ENCODE data around the gene PHF13. TPM values are rescaled to one million over a fixed set of nuclear protein-coding genes. Genes with fewer than 3 reads are reported as not detected.

The PHF13 gene
- total and polyA plus RNA-seq, 2 experiments from 2014 or later = 11.6 to 21.3 TPM

DNA sequence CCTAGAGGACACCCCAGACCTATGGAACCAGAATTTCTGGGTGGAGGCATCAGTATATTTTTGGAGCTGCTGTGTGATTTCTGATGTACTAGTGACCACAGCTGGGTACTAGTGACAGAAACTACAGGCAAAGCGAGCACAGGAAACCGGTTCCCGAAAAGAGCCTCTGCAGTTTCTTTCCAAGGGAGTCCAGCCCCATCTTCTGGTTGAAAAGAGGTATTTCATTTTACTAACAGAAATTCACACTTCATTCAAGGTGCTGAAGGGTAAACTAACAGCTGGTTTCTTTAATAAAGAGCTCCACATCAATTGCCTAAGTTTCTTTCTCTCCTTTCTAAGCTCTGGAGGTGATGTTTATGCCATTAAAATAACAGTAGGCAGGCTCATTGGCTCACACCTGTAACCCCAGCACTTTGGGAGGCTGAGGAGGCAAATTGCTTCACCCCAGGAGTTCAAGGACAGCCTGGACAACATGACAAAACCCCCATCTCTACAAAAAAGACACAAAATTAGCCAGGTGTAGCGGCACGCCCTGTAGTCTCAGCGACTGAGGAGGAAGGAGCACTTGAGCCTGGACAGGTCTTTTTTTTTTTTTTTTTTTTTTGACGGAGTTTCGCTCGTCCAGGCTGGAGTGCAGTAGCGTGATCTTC, 33.1 kb downstream of the PHF13 start:
- Histone ChIP-seq H3K4me1 (ENCODE audit: insufficient read depth) (no peaks in the 10 kb centered on the region), H3K9me2 (ENCODE audit: insufficient read depth) (no peaks in the 10 kb centered on the region), H3K9ac (no peak overlapping the region), H3K79me2 (ENCODE audit: insufficient read depth) (no peaks in the 10 kb centered on the region), H3K4me3 (no peak overlapping the region), H3K36me3 (ENCODE audit: low read depth) (peaks cover 10% of the 10 kb centered on the region; the same call in 1 of the 2 replicates), H4K20me1 (ENCODE audit: insufficient read depth) (no peaks in the 10 kb centered on the region), H2AFZ (no peak overlapping the region), H3F3A (ENCODE audit: insufficient read depth) (no peaks in the 10 kb centered on the region), H3K27me3 (replicated peaks; ENCODE audit: insufficient read depth) (no peaks in the 10 kb centered on the region), H3K4me2 (ENCODE audit: unreplicated experiment) (no peak overlapping the region), H3K9me3 (ENCODE audit: low read depth) (no peaks in the 10 kb centered on the region), H3K27ac (no peak overlapping the region)
- TF ChIP-seq EZH2 (IDR thresholded peaks at IDR 0.05; ENCODE audit: insufficient read depth, poor library complexity, severe bottlenecking) = no peak
- no peak for TF ChIP-seq EZH2phosphoT487 (IDR thresholded peaks at IDR 0.05; ENCODE audit: insufficient read depth, low read depth)
- 69 to 71% methylated on average over 10 of the region's 10 CpGs for WGBS, 2 experiments (ENCODE audit: low coverage in 1 of 2, low lambda C conversion rate in 2 of 2, missing lambda C conversion rate in 2 of 2)
- DNase-seq = peak; percentile 74
- in situ Hi-C loops (cut with MboI) = no loop called here

DNA sequence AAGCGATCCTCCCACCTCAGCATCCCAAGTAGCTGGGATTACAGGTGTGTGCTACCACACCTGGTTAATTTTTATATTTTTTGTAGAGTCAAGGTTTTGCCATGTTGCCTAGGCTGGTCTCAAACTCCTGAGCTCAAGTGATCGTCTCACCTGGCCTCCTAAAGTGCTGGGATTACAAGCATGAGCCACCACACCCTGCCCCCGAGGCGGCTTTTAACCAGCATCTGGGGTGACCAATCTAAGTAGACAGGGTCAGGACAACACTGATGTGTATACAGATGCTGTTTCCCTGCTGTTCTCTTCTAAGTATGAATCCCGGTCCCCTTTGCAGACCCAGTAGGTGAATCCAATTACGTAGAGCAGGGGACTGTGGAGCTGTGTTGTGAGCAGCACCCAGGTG, 35.0 kb downstream of the PHF13 start:
- Histone ChIP-seq H3K9ac (no peak overlapping the region), H3K9me2 (ENCODE audit: insufficient read depth) (no peaks in the 10 kb centered on the region), H3K27ac (no peak overlapping the region), H3K4me3 (no peak overlapping the region), H3K36me3 (ENCODE audit: low read depth) (peaks cover 13% of the 10 kb centered on the region; the same call in 1 of the 2 replicates), H3K27me3 (replicated peaks; ENCODE audit: insufficient read depth) (no peaks in the 10 kb centered on the region), H3F3A (ENCODE audit: insufficient read depth) (no peaks in the 10 kb centered on the region), H3K4me1 (ENCODE audit: insufficient read depth) (no peaks in the 10 kb centered on the region), H3K9me3 (ENCODE audit: low read depth) (no peaks in the 10 kb centered on the region), H2AFZ (no peak overlapping the region), H4K20me1 (ENCODE audit: insufficient read depth) (no peaks in the 10 kb centered on the region), H3K4me2 (ENCODE audit: unreplicated experiment) (no peak overlapping the region), H3K79me2 (ENCODE audit: insufficient read depth) (no peaks in the 10 kb centered on the region)
- in situ Hi-C loops (cut with MboI) = no loop called here
- WGBS, 2 experiments (ENCODE audit: low coverage in 1 of 2, low lambda C conversion rate in 2 of 2, missing lambda C conversion rate in 2 of 2) = 85 to 92% methylated on average over 6 of the region's 6 CpGs
- no peak for DNase-seq
- TF ChIP-seq EZH2phosphoT487 (IDR thresholded peaks at IDR 0.05; ENCODE audit: insufficient read depth, low read depth) = no peak
- TF ChIP-seq EZH2 (IDR thresholded peaks at IDR 0.05; ENCODE audit: insufficient read depth, poor library complexity, severe bottlenecking) = no peak

DNA sequence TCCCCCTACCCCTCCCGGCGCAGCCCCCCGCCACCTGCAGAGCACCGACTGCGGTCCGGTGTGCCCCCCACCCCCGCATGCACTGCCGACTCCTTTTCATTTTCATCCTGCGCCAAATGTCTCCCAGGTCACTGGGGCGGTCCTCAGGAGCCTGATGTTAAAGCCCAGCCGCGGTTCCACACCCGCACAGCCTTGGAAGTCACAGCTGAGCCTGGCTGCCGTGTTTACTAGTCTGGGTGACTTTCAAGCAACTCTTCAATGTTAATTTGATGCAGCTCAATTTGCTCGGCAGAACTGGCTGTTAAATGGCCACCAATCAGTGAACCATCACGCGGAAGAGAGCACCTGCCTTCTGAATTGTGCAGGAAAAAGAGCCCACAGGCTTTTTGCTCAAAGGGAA, 38.4 kb downstream of the PHF13 start:
- no peaks in the 10 kb centered on the region for H4K20me1 ChIP-seq (ENCODE audit: insufficient read depth)
- H3K27ac ChIP-seq = no peak overlapping the region
- H3K79me2 ChIP-seq (ENCODE audit: insufficient read depth) = peaks cover 6% of the 10 kb centered on the region; the same call in 1 of the 2 replicates
- H3K4me2 ChIP-seq (ENCODE audit: unreplicated experiment) = no peak overlapping the region
- DNase-seq = no peak
- no peaks in the 10 kb centered on the region for H3F3A ChIP-seq (ENCODE audit: insufficient read depth)
- WGBS, 2 experiments (ENCODE audit: low coverage in 1 of 2, low lambda C conversion rate in 2 of 2, missing lambda C conversion rate in 2 of 2) = 92 to 93% methylated on average over 14 to 17 of the region's 17 CpGs
- no peaks in the 10 kb centered on the region for H3K4me1 ChIP-seq (ENCODE audit: insufficient read depth)
- H3K4me3 ChIP-seq = no peak overlapping the region
- 0 out of 2 replicates have a peak, but pooled peaks cover 4% of the 10 kb centered on the region for H3K36me3 ChIP-seq (ENCODE audit: low read depth)
- no peak overlapping the region for H3K9ac ChIP-seq
- TF ChIP-seq EZH2 (IDR thresholded peaks at IDR 0.05; ENCODE audit: insufficient read depth, poor library complexity, severe bottlenecking) (no peak), EZH2phosphoT487 (IDR thresholded peaks at IDR 0.05; ENCODE audit: insufficient read depth, low read depth) (no peak)
- in situ Hi-C loops (cut with MboI) = no loop called here
- H2AFZ ChIP-seq = no peak overlapping the region
- no peaks in the 10 kb centered on the region for H3K9me2 ChIP-seq (ENCODE audit: insufficient read depth)
- no peaks in the 10 kb centered on the region for H3K27me3 ChIP-seq (replicated peaks; ENCODE audit: insufficient read depth)
- no peaks in the 10 kb centered on the region for H3K9me3 ChIP-seq (ENCODE audit: low read depth)

DNA sequence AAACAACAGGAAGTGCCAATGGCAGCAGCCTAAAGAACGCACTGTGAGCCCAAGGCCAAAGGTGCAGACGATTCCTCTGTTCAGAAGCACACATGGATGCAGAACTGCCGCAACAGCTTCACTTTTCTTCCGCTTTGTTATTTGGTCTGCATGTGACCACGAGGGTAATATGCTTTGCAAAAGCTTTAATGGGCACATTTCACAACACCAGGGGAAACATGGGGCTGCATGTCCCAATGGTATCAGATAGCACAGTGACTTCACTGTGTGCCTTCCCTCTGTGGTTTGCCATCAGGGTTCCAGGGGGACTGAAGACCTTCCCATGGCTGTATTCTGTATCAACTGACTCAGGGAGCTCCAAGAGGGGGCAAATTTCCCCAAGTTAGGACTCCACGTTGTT, 39.5 kb downstream of the PHF13 start:
- Histone ChIP-seq H3F3A (ENCODE audit: insufficient read depth) (no peaks in the 10 kb centered on the region), H3K79me2 (ENCODE audit: insufficient read depth) (peaks cover 6% of the 10 kb centered on the region; the same call in 1 of the 2 replicates), H4K20me1 (ENCODE audit: insufficient read depth) (no peaks in the 10 kb centered on the region), H3K4me1 (ENCODE audit: insufficient read depth) (no peaks in the 10 kb centered on the region), H3K9me2 (ENCODE audit: insufficient read depth) (no peaks in the 10 kb centered on the region), H3K9ac (no peak overlapping the region), H3K27ac (no peak overlapping the region), H2AFZ (no peak overlapping the region), H3K4me3 (no peak overlapping the region), H3K36me3 (ENCODE audit: low read depth) (0 out of 2 replicates have a peak, but pooled peaks cover 4% of the 10 kb centered on the region), H3K27me3 (replicated peaks; ENCODE audit: insufficient read depth) (no peaks in the 10 kb centered on the region), H3K9me3 (ENCODE audit: low read depth) (no peaks in the 10 kb centered on the region), H3K4me2 (ENCODE audit: unreplicated experiment) (no peak overlapping the region)
- DNase-seq = no peak
- TF ChIP-seq EZH2 (IDR thresholded peaks at IDR 0.05; ENCODE audit: insufficient read depth, poor library complexity, severe bottlenecking) (no peak), EZH2phosphoT487 (IDR thresholded peaks at IDR 0.05; ENCODE audit: insufficient read depth, low read depth) (no peak)
- WGBS, 2 experiments (ENCODE audit: low coverage in 1 of 2, low lambda C conversion rate in 2 of 2, missing lambda C conversion rate in 2 of 2) = 95 to 100% methylated on average over 6 of the region's 6 CpGs
- in situ Hi-C loops (cut with MboI) = no loop called here
